NCI-H2227 treated with DMSO at 0.1 percent for 48 hours (cell line): ENCODE results near the gene SMNDC1.
"Not testable (repeated sequence)": the region's sequence is repeated elsewhere in the genome, so short reads cannot be mapped to it uniquely, and the experiment has no call there.

Source experiments
- DNase-seq: peaks from one replicate; lab custom pipeline; 2025; lab: John Stamatoyannopoulos, UW

Gene SMNDC1

DNA sequence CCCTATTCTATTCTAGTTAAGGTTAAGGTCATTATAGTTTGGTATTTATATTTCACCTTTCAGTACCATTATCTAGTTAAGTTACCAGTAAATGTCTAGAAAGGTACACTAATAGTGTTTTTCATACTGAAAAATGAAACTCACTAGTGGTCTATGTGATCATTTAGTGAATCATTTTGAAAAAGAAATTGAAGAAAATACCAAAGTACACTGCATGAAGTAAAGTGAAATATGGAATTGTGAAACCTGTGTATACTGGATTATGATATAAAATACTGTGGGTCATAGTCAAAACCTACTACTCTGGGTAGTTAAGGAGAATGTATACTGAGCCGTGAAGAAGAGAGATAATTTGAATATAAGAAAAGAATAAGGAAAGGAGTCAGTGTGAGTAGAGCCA, 53.3 kb downstream of the SMNDC1 start:
- DNase-seq, result not testable (repeated sequence)

DNA sequence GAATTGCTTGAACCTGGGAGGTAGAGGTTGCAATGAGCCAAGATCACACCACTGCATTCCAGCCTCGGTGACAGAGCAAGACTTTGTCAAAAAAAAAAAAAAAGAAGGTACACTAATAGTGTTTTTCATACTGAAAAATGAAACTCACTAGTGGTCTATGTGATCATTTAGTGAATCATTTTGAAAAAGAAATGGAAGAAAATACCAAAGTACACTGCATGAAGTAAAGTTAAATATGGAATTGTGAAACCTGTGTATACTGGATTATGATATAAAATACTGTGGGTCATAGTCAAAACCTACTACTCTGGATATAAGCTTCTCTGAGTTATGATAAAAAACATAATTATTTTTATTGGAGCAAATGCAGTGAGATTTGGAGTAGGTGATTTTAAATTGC, 55.2 kb downstream of the SMNDC1 start:
- not testable (repeated sequence) for DNase-seq

DNA sequence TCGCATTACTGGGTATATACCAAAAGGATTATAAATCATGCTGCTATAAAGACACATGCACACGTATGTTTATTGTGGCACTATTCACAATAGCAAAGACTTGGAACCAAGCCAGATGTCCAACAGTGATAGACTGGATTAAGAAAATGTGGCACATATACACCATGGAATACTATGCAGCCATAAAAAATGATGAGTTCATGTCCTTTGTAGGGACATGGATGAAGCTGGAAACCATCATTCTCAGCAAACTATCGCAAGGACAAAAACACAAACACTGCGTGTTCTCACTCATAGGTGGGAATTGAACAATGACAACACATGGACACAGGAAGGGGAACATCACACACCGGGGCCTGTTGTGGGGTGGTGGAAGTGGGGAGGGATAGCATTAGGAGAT, 56.9 kb downstream of the SMNDC1 start:
- not testable (repeated sequence) for DNase-seq

- no peak for DNase-seq
Observed at GRCh38 chr10:110244550-110244949, 60.2 kb downstream of the SMNDC1 start.

DNA sequence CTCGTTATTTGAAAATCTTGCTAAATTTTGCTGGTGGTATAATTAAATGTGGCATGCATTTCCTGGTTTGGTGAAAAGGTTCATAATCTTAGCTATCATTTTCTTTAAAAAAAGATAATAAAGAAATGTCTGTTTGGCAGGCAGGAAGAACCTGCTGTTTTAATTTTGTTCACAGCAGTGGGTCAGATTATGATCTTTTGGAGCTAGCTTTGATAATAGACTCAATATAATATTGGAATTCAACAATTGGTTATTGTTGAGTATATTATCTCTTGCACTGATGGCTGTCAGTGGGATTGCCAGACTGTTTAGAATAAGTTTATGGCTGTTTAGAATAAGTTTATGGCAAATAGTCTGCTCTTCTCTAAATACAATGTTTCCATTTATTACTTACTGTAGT, 62.2 kb downstream of the SMNDC1 start:
- no peak for DNase-seq

DNA sequence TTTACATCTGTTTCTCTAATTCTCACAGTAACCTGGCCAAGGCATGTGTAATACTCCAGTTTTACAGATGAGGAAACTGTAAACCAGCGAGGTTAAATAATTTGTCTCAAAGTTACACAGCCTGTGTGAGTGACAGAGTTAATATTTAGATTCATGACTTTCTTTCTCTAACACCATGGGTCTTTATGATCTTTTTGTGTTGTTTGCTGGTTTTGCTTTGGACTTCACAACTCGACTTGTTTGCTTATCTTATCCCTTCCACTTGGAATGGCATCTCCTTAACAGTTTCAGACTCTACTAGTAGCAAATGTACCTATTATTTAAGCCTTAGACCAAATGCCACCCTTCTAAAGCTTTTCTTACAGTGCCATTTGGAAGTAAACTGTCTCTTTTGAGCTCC, 62.9 kb downstream of the SMNDC1 start:
- DNase-seq, result no peak

GRCh38 chr10:110241407-110241806, 63.3 kb downstream of the SMNDC1 start:
- no peak for DNase-seq
